GM23338 (cell line): Measurements from ENCODE around the gene HCFC1. TPM values are rescaled to one million over a fixed set of nuclear protein-coding genes. Genes with fewer than 3 reads are reported as not detected.

Source experiments
- ATAC-seq: fragments of 200-7000 bp; cut with Tn5 transposase; 3 replicates; pipeline ENCODE4 v1.9.1; 2020
- DNase-seq: peaks from one replicate; pipeline ENCODE4 v3.0.0-alpha.2; 2015; ENCODE audit warnings: low spot score
- H2AFZ ChIP-seq: fragments of 200-600 bp; sonication (generic); 2 replicates; pipeline ENCODE4 v1.8.0; 2016; ENCODE audit warnings: antibody characterized with exemption, mild to moderate bottlenecking, moderate library complexity
- H3F3A ChIP-seq: fragments of 200-600 bp; sonication (generic); replicated peaks from 2 replicates; pipeline ENCODE4 v1.8.0; 2017; ENCODE audit warnings: antibody characterized with exemption, mixed run types, low read depth
- H3K27ac ChIP-seq: fragments of 200-600 bp; sonication (generic); 2 replicates; pipeline ENCODE4 v1.6.1; 2016; ENCODE audit warnings: low read depth
- H3K27me3 ChIP-seq: fragments of 200-600 bp; sonication (generic); 2 replicates; pipeline ENCODE4 v1.8.0; 2016; ENCODE audit warnings: mild to moderate bottlenecking, mixed run types, moderate library complexity; ENCODE audit not compliant: insufficient read depth
- H3K36me3 ChIP-seq: fragments of 200-600 bp; sonication (generic); 2 replicates; pipeline ENCODE4 v1.8.0; 2016; ENCODE audit warnings: mild to moderate bottlenecking; ENCODE audit not compliant: insufficient read depth
- H3K4me1 ChIP-seq: fragments of 200-600 bp; sonication (generic); 2 replicates; pipeline ENCODE4 v1.8.0; 2016; ENCODE audit warnings: mild to moderate bottlenecking, moderate library complexity; ENCODE audit not compliant: insufficient read depth
- H3K4me2 ChIP-seq: fragments of 200-600 bp; sonication (generic); 2 replicates; pipeline ENCODE4 v1.7.1; 2017; ENCODE audit warnings: mixed run types
- H3K4me3 ChIP-seq: fragments of 200-600 bp; sonication (generic); 2 replicates; pipeline ENCODE4 v1.6.1; 2016; ENCODE audit warnings: mixed run types
- H3K79me2 ChIP-seq: fragments of 200-600 bp; sonication (generic); replicated peaks from 2 replicates; pipeline ENCODE4 v1.8.0; 2017; ENCODE audit warnings: mild to moderate bottlenecking; ENCODE audit not compliant: insufficient read depth
- H3K9me2 ChIP-seq: fragments of 200-600 bp; sonication (generic); 2 replicates; pipeline ENCODE4 v1.8.0; 2017; ENCODE audit not compliant: insufficient read depth
- H4K20me1 ChIP-seq: fragments of 200-600 bp; sonication (generic); replicated peaks from 2 replicates; pipeline ENCODE4 v1.8.0; 2017; ENCODE audit warnings: mild to moderate bottlenecking; ENCODE audit not compliant: insufficient read depth
- H3K27ac Mint-ChIP-seq: 2 replicates; pipeline ENCODE4 v1.8.0; 2020; ENCODE audit warnings: inconsistent platforms, mild to moderate bottlenecking, moderate library complexity, mixed read lengths
- H3K27me3 Mint-ChIP-seq: 3 replicates; pipeline ENCODE4 v1.8.0; 2022; ENCODE audit warnings: low read depth, mild to moderate bottlenecking, moderate library complexity, mixed read lengths, inconsistent platforms; ENCODE audit not compliant: insufficient read depth, poor library complexity
- H3K36me3 Mint-ChIP-seq: 3 replicates; pipeline ENCODE4 v1.8.0; 2021; ENCODE audit warnings: low read depth, mild to moderate bottlenecking, inconsistent platforms, moderate library complexity, mixed read lengths
- H3K4me1 Mint-ChIP-seq: 3 replicates; pipeline ENCODE4 v1.8.0; 2020; ENCODE audit warnings: mild to moderate bottlenecking, inconsistent platforms, mixed read lengths
- H3K4me3 Mint-ChIP-seq: 3 replicates; pipeline ENCODE4 v1.8.0; 2021; ENCODE audit warnings: moderate library complexity, mild to moderate bottlenecking, inconsistent platforms, mixed read lengths
- H3K9me3 Mint-ChIP-seq: 3 replicates; pipeline ENCODE4 v1.8.0; 2020; ENCODE audit warnings: moderate library complexity, mild to moderate bottlenecking, inconsistent platforms, mixed read lengths
- CREB1 ChIP-seq: fragments of 250-450 bp; sonication (Bioruptor Pico); IDR thresholded peaks from 2 replicates; pipeline ENCODE4 v1.5.0; 2020; ENCODE audit warnings: low read depth, mild to moderate bottlenecking, moderate library complexity
- CTCF ChIP-seq, 2 experiments: fragments of 200-600 bp in 1 of 2; sonication (generic) in 1 of 2; conservative IDR thresholded peaks; 2 replicates each; pipeline versions ENCODE4 v1.5.1 to v1.6.1; 2016 to 2017; ENCODE audit warnings: antibody characterized with exemption in 2 of 2, low read depth in 2 of 2, mild to moderate bottlenecking in 2 of 2, moderate library complexity in 1 of 2
- ETS1 ChIP-seq: IDR thresholded peaks from 2 replicates; pipeline ENCODE4 v1.6.1; 2016; ENCODE audit warnings: antibody characterized with exemption
- EZH2 ChIP-seq: fragments of 200-600 bp; sonication (generic); IDR thresholded peaks from one replicate; pipeline ENCODE4 v1.8.0; 2017; ENCODE audit warnings: antibody characterized with exemption, mild to moderate bottlenecking, low read depth; ENCODE audit not compliant: unreplicated experiment
- EZH2phosphoT487 ChIP-seq: fragments of 200-600 bp; sonication (generic); IDR thresholded peaks from one replicate; pipeline ENCODE4 v1.8.1; 2018; ENCODE audit warnings: antibody characterized with exemption; ENCODE audit not compliant: unreplicated experiment
- JUNB ChIP-seq: IDR thresholded peaks from one replicate; pipeline ENCODE4 v1.6.1; 2016; ENCODE audit warnings: antibody characterized with exemption; ENCODE audit not compliant: unreplicated experiment
- NANOG ChIP-seq: IDR thresholded peaks from 2 replicates; pipeline ENCODE4 v1.6.1; 2016; ENCODE audit warnings: antibody characterized with exemption, borderline replicate concordance
- POLR2AphosphoS5 ChIP-seq: IDR thresholded peaks from 2 replicates; pipeline ENCODE4 v1.6.1; 2016; ENCODE audit warnings: antibody characterized with exemption, low read depth
- REST ChIP-seq: IDR thresholded peaks from one replicate; pipeline ENCODE4 v1.6.1; 2018; ENCODE audit warnings: antibody characterized with exemption; ENCODE audit not compliant: unreplicated experiment
- STAT1 ChIP-seq: IDR thresholded peaks from one replicate; pipeline ENCODE4 v1.6.1; 2016; ENCODE audit warnings: antibody characterized with exemption; ENCODE audit not compliant: unreplicated experiment
- ZNF114 ChIP-seq: fragments of 250-450 bp; sonication (Bioruptor Pico); IDR thresholded peaks from 2 replicates; pipeline ENCODE4 v1.5.0; 2020; ENCODE audit warnings: mild to moderate bottlenecking, moderate library complexity
- ZNF331 ChIP-seq: fragments of 250-450 bp; sonication (Bioruptor Pico); IDR thresholded peaks from 2 replicates; pipeline ENCODE4 v1.5.0; 2020; ENCODE audit warnings: low read depth, mild to moderate bottlenecking, moderate library complexity
- polyA plus RNA-seq: library from polyadenylated mRNA; unstranded; fragments of >200 nt; fragmentation: Nextera tagmentation; extraction: Ambion mirVana; gene quantifications from 2 replicates; pipeline ENCODE4 v1.2.1, GENCODE V29; 2016
- total RNA-seq: library from RNA; depleted of rRNA; stranded (reverse); fragments of >200 nt; shearing (Covaris generic); gene quantifications from 2 replicates; pipeline ENCODE4 v1.2.3, GENCODE V29; 2014
- TF ChIP-seq, protein P1 (sequence below): fragments of 250-450 bp; sonication (Bioruptor Pico); IDR thresholded peaks from 2 replicates; pipeline ENCODE4 v1.5.0; 2020; ENCODE audit warnings: mild to moderate bottlenecking, moderate library complexity

HCFC1 gene
- total and polyA plus RNA-seq, 2 experiments from 2014 or later, result 33.0 to 188 TPM

GRCh38 chrX:153968255-153968654, 3.4 kb downstream of the HCFC1 start:
- Histone ChIP-seq H3K4me3 (peak overlapping the region; percentile 85), H3K9me2 (no peaks in the 10 kb centered on the region), H3F3A (0 out of 2 replicates have a peak, but pooled peaks cover 4% of the 10 kb centered on the region), H2AFZ (no peak overlapping the region), H3K36me3 (no peaks in the 10 kb centered on the region), H3K79me2 (peaks cover 73% of the 10 kb centered on the region), H3K4me1 (peaks cover 12% of the 10 kb centered on the region), H3K27me3 (no peaks in the 10 kb centered on the region), H3K27ac (no peak overlapping the region), H4K20me1 (peaks cover 17% of the 10 kb centered on the region), H3K4me2 (peak overlapping the region; percentile 84)
- peaks cover 22% of the 10 kb centered on the region for H3K4me1 Mint-ChIP-seq
- no peak for TF ChIP-seq NANOG
- TF ChIP-seq REST, result no peak
- TF ChIP-seq ZNF331, result no peak
- TF ChIP-seq, protein P1, sequence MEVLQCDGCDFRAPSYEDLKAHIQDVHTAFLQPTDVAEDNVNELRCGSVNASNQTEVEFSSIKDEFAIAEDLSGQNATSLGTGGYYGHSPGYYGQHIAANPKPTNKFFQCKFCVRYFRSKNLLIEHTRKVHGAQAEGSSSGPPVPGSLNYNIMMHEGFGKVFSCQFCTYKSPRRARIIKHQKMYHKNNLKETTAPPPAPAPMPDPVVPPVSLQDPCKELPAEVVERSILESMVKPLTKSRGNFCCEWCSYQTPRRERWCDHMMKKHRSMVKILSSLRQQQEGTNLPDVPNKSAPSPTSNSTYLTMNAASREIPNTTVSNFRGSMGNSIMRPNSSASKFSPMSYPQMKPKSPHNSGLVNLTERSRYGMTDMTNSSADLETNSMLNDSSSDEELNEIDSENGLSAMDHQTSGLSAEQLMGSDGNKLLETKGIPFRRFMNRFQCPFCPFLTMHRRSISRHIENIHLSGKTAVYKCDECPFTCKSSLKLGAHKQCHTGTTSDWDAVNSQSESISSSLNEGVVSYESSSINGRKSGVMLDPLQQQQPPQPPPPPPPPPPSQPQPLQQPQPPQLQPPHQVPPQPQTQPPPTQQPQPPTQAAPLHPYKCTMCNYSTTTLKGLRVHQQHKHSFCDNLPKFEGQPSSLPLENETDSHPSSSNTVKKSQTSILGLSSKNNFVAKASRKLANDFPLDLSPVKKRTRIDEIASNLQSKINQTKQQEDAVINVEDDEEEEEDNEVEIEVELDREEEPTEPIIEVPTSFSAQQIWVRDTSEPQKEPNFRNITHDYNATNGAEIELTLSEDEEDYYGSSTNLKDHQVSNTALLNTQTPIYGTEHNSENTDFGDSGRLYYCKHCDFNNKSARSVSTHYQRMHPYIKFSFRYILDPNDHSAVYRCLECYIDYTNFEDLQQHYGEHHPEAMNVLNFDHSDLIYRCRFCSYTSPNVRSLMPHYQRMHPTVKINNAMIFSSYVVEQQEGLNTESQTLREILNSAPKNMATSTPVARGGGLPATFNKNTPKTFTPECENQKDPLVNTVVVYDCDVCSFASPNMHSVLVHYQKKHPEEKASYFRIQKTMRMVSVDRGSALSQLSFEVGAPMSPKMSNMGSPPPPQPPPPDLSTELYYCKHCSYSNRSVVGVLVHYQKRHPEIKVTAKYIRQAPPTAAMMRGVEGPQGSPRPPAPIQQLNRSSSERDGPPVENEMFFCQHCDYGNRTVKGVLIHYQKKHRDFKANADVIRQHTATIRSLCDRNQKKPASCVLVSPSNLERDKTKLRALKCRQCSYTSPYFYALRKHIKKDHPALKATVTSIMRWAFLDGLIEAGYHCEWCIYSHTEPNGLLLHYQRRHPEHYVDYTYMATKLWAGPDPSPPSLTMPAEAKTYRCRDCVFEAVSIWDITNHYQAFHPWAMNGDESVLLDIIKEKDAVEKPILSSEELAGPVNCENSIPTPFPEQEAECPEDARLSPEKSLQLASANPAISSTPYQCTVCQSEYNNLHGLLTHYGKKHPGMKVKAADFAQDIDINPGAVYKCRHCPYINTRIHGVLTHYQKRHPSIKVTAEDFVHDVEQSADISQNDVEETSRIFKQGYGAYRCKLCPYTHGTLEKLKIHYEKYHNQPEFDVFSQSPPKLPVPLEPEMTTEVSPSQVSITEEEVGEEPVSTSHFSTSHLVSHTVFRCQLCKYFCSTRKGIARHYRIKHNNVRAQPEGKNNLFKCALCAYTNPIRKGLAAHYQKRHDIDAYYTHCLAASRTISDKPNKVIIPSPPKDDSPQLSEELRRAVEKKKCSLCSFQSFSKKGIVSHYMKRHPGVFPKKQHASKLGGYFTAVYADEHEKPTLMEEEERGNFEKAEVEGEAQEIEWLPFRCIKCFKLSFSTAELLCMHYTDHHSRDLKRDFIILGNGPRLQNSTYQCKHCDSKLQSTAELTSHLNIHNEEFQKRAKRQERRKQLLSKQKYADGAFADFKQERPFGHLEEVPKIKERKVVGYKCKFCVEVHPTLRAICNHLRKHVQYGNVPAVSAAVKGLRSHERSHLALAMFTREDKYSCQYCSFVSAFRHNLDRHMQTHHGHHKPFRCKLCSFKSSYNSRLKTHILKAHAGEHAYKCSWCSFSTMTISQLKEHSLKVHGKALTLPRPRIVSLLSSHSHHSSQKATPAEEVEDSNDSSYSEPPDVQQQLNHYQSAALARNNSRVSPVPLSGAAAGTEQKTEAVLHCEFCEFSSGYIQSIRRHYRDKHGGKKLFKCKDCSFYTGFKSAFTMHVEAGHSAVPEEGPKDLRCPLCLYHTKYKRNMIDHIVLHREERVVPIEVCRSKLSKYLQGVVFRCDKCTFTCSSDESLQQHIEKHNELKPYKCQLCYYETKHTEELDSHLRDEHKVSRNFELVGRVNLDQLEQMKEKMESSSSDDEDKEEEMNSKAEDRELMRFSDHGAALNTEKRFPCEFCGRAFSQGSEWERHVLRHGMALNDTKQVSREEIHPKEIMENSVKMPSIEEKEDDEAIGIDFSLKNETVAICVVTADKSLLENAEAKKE (CRISPR knock-in tag), result no peak
- no peak for TF ChIP-seq CTCF (conservative IDR thresholded peaks at IDR 0.05; ENCODE audit: low read depth in 2 of 2)
- no peak for TF ChIP-seq CREB1 (CRISPR knock-in tag)
- no peak for TF ChIP-seq ETS1
- no peak for TF ChIP-seq ZNF114 (CRISPR knock-in tag)
- TF ChIP-seq EZH2phosphoT487, result no peak
- no peak for TF ChIP-seq JUNB
- no peak for TF ChIP-seq STAT1
- TF ChIP-seq EZH2, result no peak
- no peak for TF ChIP-seq POLR2AphosphoS5
- no peak for DNase-seq
- H3K4me3 Mint-ChIP-seq, result peak overlapping the region; percentile 100
- ATAC-seq, result no peak
- H3K27me3 Mint-ChIP-seq, result peaks cover 6% of the 10 kb centered on the region
- no peaks in the 10 kb centered on the region; the same call in 2 of the 3 replicates for H3K9me3 Mint-ChIP-seq
- H3K36me3 Mint-ChIP-seq, result peaks cover 23% of the 10 kb centered on the region
- H3K27ac Mint-ChIP-seq, result peak overlapping the region; percentile 52; the same call in 1 of the 2 replicates
